Ascending aorta (tissue), 2 donors: ENCODE results near the gene PIP5K1B. TPM values are rescaled to one million over a fixed set of nuclear protein-coding genes. Genes with fewer than 3 reads are reported as not detected.
A peak's percentile ranks its signal among the peaks of the same experiment; 100 is the strongest.

Experiments used
- DNase-seq, 2 donors: peaks; one replicate each; pipeline ENCODE4 v3.0.0-alpha.2; 2019; ENCODE audit warnings: low spot score in 2 of 2
- H3K27ac ChIP-seq, 2 donors: fragments of 200-600 bp; sonication (generic); one replicate each; pipeline ENCODE4 v1.5.1; 2016 to 2017; ENCODE audit warnings: mild to moderate bottlenecking in 1 of 2
- H3K27me3 ChIP-seq: fragments of 200-600 bp; sonication (generic); one replicate; pipeline ENCODE4 v1.5.1; 2017
- H3K36me3 ChIP-seq, 2 donors: fragments of 200-600 bp; sonication (generic); one replicate each; pipeline ENCODE4 v1.5.1; 2016
- H3K4me1 ChIP-seq, 2 donors: fragments of 200-600 bp; sonication (generic); one replicate each; pipeline ENCODE4 v1.5.1; 2016 to 2017; ENCODE audit warnings: mild to moderate bottlenecking in 1 of 2
- H3K4me3 ChIP-seq, 2 donors: fragments of 200-600 bp; sonication (generic); one replicate each; pipeline ENCODE4 v1.5.1; 2016 to 2017; ENCODE audit warnings: mild to moderate bottlenecking in 1 of 2
- H3K9me3 ChIP-seq, 2 donors: fragments of 200-600 bp; sonication (generic); one replicate each; pipeline ENCODE4 v1.5.1; 2016
- CTCF ChIP-seq, 3 experiments: fragments of 200-600 bp in 2 of 3; fragments of 450-650 bp in 1 of 3; sonication (generic) in 2 of 3; IDR thresholded peaks; one replicate each; pipeline ENCODE4 v1.5.1; 2016 to 2019; ENCODE audit warnings: antibody characterized with exemption in 3 of 3, mild to moderate bottlenecking in 1 of 3, moderate library complexity in 1 of 3
- intact Hi-C: fragments of 100-400 bp; cut with DNase I; formaldehyde crosslinking; loops from one replicate; pipeline ENCODE4 v1.15.1; 2023
- total RNA-seq: library from RNA; depleted of rRNA; stranded (reverse); fragments of >200 nt; gene quantifications from one replicate; pipeline ENCODE4 v1.1.0, GENCODE V29; 2016

The PIP5K1B gene
- total RNA-seq, 1 donor from 2014 or later: 0.85 TPM

GRCh38 chr9:68836788-68837187 is 131.7 kb downstream of the PIP5K1B start:
- no peak for DNase-seq
- no peak for TF ChIP-seq CTCF (IDR thresholded peaks at IDR 0.05)
- intact Hi-C loops: no loop called here

GRCh38 chr9:68838245-68838644 is 133.2 kb downstream of the PIP5K1B start:
- intact Hi-C loops: no loop called here
- Histone ChIP-seq H3K4me3 (no peak overlapping the region), H3K9me3 (no peaks in the 10 kb centered on the region), H3K27me3 (no peaks in the 10 kb centered on the region), H3K4me1 (peaks cover 0 to 10% of the 10 kb centered on the region in 2 donors), H3K27ac (no peak overlapping the region), H3K36me3 (no peaks in the 10 kb centered on the region)
- no peak for TF ChIP-seq CTCF (IDR thresholded peaks at IDR 0.05)
- DNase-seq: no peak

More at GRCh38 chr9:68836788-68837187, 131.7 kb downstream of the PIP5K1B start:
- Histone ChIP-seq H3K27ac (peak overlapping the region in 1 of 2 donors; percentile 0), H3K9me3 (no peaks in the 10 kb centered on the region), H3K4me3 (no peak overlapping the region), H3K4me1 (peaks cover 0 to 3% of the 10 kb centered on the region in 2 donors), H3K27me3 (no peaks in the 10 kb centered on the region), H3K36me3 (no peaks in the 10 kb centered on the region)

GRCh38 chr9:68841276-68842052 is 136.4 kb downstream of the PIP5K1B start:
- peak overlapping the region; percentile 14 to 35 for H3K27ac ChIP-seq
- intact Hi-C loops: loop anchor here (5.0 kb wide), 2 partner anchors 34 to 59 kb away; a partner anchor contains a TSS
- no peak for DNase-seq

GRCh38 chr9:68842568-68842967 is 137.5 kb downstream of the PIP5K1B start:
- Histone ChIP-seq H3K27me3 (no peaks in the 10 kb centered on the region), H3K36me3 (no peaks in the 10 kb centered on the region), H3K4me1 (peaks cover 0 to 16% of the 10 kb centered on the region in 2 donors), H3K9me3 (no peaks in the 10 kb centered on the region), H3K27ac (peak overlapping the region in 1 of 2 donors; percentile 35), H3K4me3 (no peak overlapping the region)
- no peak for TF ChIP-seq CTCF (IDR thresholded peaks at IDR 0.05)
- intact Hi-C loops: loop anchor here (5.0 kb wide), 2 partner anchors 35 to 60 kb away; a partner anchor contains a TSS
- no peak for DNase-seq

More at GRCh38 chr9:68841276-68842052, 136.4 kb downstream of the PIP5K1B start:
- no peak overlapping the region for H3K4me3 ChIP-seq
- peaks cover 0 to 16% of the 10 kb centered on the region in 2 donors for H3K4me1 ChIP-seq
- H3K36me3 ChIP-seq: no peaks in the 10 kb centered on the region
- no peaks in the 10 kb centered on the region for H3K27me3 ChIP-seq
- H3K9me3 ChIP-seq: no peaks in the 10 kb centered on the region
- TF ChIP-seq CTCF (IDR thresholded peaks at IDR 0.05): no peak

- H3K4me3 ChIP-seq: no peak overlapping the region
- DNase-seq: no peak
- peaks cover 0 to 16% of the 10 kb centered on the region in 2 donors for H3K4me1 ChIP-seq
- no peaks in the 10 kb centered on the region for H3K36me3 ChIP-seq
- H3K9me3 ChIP-seq: no peaks in the 10 kb centered on the region
- intact Hi-C loops: loop anchor here (5.0 kb wide), 2 partner anchors 36 to 61 kb away; a partner anchor contains a TSS
- no peak for TF ChIP-seq CTCF (IDR thresholded peaks at IDR 0.05)
- peak overlapping the region in 1 of 2 donors; percentile 18 for H3K27ac ChIP-seq
- no peaks in the 10 kb centered on the region for H3K27me3 ChIP-seq
Observed at GRCh38 chr9:68843239-68843638, 138.2 kb downstream of the PIP5K1B start.
